BLaER1 (cell line): ENCODE data around the gene MTFR1L.
A peak's percentile ranks its signal among the peaks of the same experiment; 100 is the strongest.

ENCODE experiments used
- H3K27ac ChIP-seq: shearing (Covaris generic); formaldehyde crosslinking; 2 replicates; pipeline ENCODE4 v1.8.1; 2022
- H3K27me3 ChIP-seq: shearing (Covaris generic); formaldehyde crosslinking; 2 replicates; pipeline ENCODE4 v1.8.1; 2022
- H3K36me3 ChIP-seq: shearing (Covaris generic); formaldehyde crosslinking; 2 replicates; pipeline ENCODE4 v1.8.1; 2022
- H3K4me1 ChIP-seq: shearing (Covaris generic); formaldehyde crosslinking; 2 replicates; pipeline ENCODE4 v1.8.1; 2022
- H3K4me2 ChIP-seq: shearing (Covaris generic); formaldehyde crosslinking; 2 replicates; pipeline ENCODE4 v1.8.1; 2022
- H3K4me3 ChIP-seq: shearing (Covaris generic); formaldehyde crosslinking; 2 replicates; pipeline ENCODE4 v1.8.1; 2022
- H3K9ac ChIP-seq: shearing (Covaris generic); formaldehyde crosslinking; 2 replicates; pipeline ENCODE4 v1.8.1; 2022
- H3K9me3 ChIP-seq: shearing (Covaris generic); formaldehyde crosslinking; 2 replicates; pipeline ENCODE4 v1.8.1; 2022
- H4K20me1 ChIP-seq: shearing (Covaris generic); formaldehyde crosslinking; 2 replicates; pipeline ENCODE4 v1.8.1; 2022
- Cebpa-rat ChIP-seq: shearing (Covaris generic); IDR thresholded peaks from 2 replicates; pipeline ENCODE4 v1.8.1; 2022

MTFR1L gene

DNA sequence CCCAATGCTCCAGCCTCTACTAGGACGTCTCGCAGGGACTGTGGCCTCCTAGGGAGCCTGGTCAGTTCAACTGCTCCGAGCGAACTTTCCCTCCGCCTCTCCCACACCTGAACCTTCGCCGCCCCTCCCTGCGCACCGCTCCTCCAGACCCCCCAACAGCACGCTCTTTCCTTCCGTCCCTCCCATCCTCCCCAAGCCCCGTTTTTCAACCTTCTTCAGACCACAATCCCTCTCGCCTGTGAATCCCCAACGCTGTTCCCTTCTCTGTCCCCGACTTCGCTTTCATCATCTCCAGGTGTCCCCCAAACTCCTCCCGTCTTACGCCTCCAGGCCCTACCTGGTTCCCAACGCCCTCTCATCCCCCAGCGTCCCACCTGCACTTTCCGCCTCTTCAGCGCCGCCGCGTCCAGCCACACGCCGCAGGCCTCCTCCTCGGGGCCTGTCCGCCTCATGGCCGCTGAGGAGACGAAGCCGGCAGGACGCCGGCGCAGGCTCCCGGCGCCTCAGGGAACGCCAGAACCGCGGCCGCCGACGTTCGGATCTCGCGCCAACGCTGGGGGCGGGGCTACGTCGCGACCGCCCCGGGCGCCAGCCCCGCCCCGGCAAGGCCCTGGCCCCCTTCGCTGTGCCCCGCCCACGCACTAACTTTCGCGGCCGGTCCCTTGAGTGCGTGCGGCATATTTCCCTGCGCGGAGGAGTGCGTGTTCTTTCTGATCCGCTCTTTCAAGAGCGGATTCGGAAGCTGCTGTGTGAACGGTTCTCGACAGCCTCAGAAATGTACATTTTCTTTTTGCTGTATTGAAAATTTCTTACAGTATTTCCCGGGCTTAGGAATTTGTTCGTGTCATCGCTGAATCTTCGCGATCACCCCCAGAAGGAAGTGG lies 39.4 kb downstream of the MTFR1L start, which contains the start of gene AUNIP:
Gene AUNIP, minus strand, starts transcription at position 552 of the 884 bp plus-strand sequence. Its CDS starts 100 bp downstream, at position 452.
- Histone ChIP-seq H3K9me3 (no peaks in the 10 kb centered on the region), H3K4me1 (peaks cover 48% of the 10 kb centered on the region), H3K4me3 (peak within 1 kb of the TSS; percentile 76), H3K4me2 (peak within 1 kb of the TSS; percentile 91), H3K27me3 (no peaks in the 10 kb centered on the region), H4K20me1 (no peaks in the 10 kb centered on the region), H3K27ac (peak within 1 kb of the TSS; percentile 81), H3K36me3 (peaks cover 14% of the 10 kb centered on the region), H3K9ac (peak within 1 kb of the TSS; percentile 84)
- no peak for TF ChIP-seq Cebpa-rat

DNA sequence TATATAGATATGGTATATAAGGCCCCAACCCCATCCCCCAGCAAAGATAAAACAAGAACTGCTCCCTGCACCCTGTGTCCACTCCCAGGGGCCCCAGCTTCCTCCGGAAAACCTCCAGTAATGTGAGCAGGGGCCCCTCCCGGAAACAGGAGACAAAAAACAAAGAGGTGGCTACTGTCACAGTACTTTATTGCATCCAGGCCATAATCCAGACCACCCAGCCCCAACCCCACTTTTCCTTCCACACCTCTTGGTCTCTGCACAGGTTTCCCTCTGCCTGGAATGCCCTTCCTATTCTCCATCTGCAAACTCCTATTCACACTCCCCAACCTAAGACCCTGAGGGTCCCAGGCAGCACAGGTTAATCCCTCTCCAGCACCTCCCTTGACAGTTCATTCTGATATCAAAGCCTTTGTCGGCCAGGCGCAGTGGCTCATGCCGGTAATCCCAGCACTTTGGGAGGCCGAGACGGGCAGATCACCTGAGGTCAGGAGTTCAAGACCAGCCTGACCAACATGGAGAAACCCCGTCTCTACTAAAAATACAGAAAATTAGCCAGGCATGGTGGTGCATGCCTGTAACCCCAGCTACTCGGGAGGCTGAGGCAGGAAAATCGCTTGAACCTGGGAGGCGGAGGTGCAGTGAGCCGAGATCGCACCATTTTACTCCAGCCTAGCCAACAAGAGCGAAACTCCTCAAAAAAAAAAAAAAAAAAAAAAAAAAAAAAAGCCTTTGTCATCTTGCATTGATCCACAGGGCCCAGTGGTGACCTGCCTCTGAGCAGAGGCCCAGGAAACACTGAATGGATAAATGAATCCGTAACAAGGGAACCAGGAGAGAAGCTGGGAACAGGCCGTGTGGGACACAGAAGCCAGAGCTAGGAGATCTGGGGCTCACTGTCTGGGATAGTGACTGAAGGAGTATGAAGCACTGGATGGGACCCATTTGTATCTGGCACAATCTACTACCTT lies 41.8 kb downstream of the MTFR1L start:
- Histone ChIP-seq H3K4me1 (peaks cover 48% of the 10 kb centered on the region), H3K36me3 (peaks cover 14% of the 10 kb centered on the region), H3K27ac (peak overlapping the region; percentile 81), H3K9ac (peak overlapping the region; percentile 59), H3K4me2 (peak overlapping the region; percentile 91), H4K20me1 (no peaks in the 10 kb centered on the region), H3K9me3 (no peaks in the 10 kb centered on the region), H3K27me3 (no peaks in the 10 kb centered on the region), H3K4me3 (peak overlapping the region; percentile 76)
- no peak for TF ChIP-seq Cebpa-rat

DNA sequence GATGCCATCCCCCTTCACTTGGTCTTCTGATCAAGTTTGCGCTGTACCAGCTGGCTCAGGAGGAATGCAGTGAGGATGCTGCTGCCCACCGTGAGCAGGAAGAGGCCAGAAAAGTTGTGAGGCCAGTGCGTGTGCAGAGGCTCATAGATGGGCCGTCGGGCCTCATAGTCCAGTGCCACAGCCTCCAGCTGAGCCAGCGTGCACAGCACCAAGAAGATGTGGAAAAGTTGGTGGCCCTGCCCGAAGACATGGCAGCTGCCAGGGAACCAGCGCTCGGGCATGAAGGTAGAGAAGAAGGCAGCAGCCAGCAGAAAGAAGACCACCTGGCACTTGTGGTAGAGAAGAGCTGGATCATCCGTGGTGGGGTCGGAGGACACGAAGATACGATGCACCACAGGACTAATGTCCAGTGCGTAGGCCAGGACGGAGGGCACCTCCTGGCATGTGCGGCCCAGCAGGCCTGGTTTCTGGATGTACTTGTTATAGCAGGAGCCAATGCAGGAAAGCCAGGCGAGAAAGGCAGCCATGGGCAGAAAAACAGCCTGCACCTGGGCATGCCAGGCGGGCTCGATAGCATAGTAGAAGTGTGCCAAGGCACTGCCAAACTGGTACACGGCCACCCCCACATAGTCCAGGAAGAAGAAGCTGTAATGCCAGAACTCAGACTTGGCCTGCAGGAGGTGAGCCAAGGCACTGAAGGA lies 43.2 kb downstream of the MTFR1L start:
- Histone ChIP-seq H3K27me3 (no peaks in the 10 kb centered on the region), H3K4me3 (no peak overlapping the region), H3K4me1 (peaks cover 45% of the 10 kb centered on the region), H3K36me3 (peaks cover 14% of the 10 kb centered on the region), H3K4me2 (peak overlapping the region; percentile 91; the same call in 1 of the 2 replicates), H4K20me1 (no peaks in the 10 kb centered on the region), H3K9me3 (no peaks in the 10 kb centered on the region), H3K9ac (no peak overlapping the region), H3K27ac (peak overlapping the region; percentile 81)
- TF ChIP-seq Cebpa-rat, result no peak

DNA sequence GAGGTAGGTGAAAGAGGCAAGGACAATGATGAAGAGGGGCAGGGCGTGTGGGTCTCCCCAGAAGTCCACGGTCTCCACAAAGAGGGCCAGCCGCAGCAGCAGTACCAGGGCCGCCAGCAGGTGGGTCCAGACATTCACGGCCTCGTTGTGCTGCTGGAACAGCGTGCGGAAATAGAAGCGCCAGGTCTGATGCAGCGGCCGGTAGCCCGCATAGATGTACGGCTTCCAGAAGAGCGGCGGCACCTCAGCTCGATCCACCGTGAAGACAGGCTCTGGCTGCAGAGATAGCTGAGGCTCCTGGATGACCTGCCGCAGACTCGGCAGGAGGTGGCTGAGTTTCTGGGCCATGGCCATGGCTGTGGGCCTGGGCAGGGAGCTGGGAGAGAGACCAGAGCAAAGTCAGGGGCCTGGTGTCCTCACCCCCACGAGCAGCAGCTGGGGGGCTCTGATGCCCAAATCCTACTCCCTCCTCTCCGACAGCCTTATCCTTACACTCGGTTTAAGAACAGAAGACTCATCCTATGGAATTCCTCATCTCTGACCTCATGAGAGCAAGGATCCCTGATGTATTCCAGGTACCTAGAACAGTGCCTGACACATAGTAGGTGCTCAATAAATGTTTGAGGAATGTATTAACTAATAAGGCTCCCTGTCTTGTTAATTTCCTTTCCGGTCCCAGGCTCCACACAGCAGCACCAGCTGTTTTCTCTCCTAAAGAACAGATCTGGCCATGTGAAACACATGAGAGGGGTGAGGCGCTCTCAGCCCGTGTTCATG lies 43.9 kb downstream of the MTFR1L start:
- Histone ChIP-seq H3K4me2 (no peak overlapping the region), H3K27me3 (no peaks in the 10 kb centered on the region), H4K20me1 (no peaks in the 10 kb centered on the region), H3K4me3 (no peak overlapping the region), H3K9me3 (no peaks in the 10 kb centered on the region), H3K27ac (peak overlapping the region; percentile 81; the same call in 1 of the 2 replicates), H3K36me3 (peaks cover 14% of the 10 kb centered on the region), H3K4me1 (peaks cover 38% of the 10 kb centered on the region), H3K9ac (no peak overlapping the region)
- TF ChIP-seq Cebpa-rat, result no peak

DNA sequence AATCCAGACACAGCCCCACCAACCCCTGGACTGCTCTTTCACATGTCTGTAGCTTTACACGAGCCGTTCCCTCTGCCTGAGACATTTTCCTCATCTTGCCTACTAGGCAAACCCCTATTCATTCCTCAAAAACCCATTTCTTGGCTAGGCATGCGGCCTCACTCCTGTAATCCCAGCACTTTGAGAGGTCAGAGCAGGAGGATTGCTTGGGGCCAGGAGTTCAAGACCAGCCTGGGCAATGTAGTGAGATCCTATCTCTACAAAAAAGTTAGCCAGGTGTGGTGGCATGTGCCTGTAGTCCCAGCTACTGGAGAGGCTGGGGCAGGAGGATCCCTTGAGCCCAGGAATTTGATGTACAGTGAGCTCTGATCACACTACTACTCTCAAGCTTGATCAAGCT lies 44.7 kb downstream of the MTFR1L start:
- Histone ChIP-seq H3K27me3 (no peaks in the 10 kb centered on the region), H3K27ac (no peak overlapping the region), H3K4me2 (no peak overlapping the region), H3K4me3 (no peak overlapping the region), H3K36me3 (peaks cover 14% of the 10 kb centered on the region), H3K4me1 (peaks cover 33% of the 10 kb centered on the region), H3K9me3 (no peaks in the 10 kb centered on the region), H3K9ac (no peak overlapping the region), H4K20me1 (no peaks in the 10 kb centered on the region)
- TF ChIP-seq Cebpa-rat, result no peak

DNA sequence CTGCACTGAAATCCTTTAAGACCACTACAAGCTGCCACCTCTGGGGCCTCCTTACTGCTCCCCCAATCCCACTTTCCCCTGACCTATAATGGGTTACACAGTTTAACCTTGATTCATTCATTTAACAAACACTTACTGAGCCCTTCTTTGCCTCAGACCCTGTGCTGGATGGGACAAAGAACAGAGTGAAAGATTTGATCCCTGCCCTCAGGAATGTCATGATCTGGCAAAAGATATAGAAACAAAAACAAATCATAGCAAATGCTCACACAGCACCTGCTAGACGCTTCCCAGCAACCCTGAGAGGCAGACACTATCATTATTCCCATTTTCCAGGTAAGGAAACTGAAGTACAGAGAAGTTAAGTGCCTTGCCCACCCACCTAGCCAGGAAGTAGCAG lies 46.5 kb downstream of the MTFR1L start:
- H3K4me1 ChIP-seq, result peaks cover 35% of the 10 kb centered on the region
- H3K36me3 ChIP-seq, result peaks cover 14% of the 10 kb centered on the region
- TF ChIP-seq Cebpa-rat, result no peak
- H3K27me3 ChIP-seq, result no peaks in the 10 kb centered on the region
- no peak overlapping the region for H3K27ac ChIP-seq
- no peak overlapping the region for H3K4me3 ChIP-seq
- H3K9me3 ChIP-seq, result no peaks in the 10 kb centered on the region
- H3K9ac ChIP-seq, result no peak overlapping the region
- H4K20me1 ChIP-seq, result no peaks in the 10 kb centered on the region
- H3K4me2 ChIP-seq, result no peak overlapping the region

DNA sequence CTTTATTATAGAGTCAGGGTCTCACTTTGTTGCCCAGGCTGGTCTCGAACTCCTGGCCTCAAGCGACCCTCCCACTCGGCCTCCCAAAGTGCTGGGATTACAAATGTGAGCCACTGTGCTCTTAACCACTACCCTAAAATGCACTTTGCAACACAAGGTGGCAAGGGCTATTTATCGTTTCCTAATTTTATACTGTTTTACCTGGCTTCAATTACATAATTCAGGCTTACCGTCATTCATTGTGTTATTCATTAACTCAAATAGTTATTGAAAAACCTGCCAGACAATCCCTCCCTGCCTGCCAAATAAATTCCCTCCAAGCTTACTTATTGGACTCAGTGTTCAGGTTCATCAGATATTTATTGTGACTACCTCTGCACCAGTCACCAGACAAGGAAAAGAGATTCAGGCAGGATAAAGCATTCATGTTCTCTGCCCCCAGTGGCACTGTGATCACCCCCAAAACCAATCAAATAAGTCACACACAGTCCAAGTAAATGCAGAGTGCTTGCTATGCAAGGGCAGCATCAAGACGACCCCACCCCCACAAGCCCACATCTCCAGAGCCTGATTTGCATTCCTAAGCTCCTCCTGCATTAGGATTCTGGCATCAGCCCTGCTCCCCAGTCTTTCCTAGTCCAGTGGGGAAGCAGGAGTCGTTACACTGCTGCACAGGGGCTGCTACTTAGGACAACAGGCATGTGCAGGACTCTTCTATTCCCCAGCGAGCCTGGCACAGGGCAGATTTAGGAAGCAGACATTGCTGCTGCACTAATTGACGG lies 47.6 kb downstream of the MTFR1L start:
- Histone ChIP-seq H3K27me3 (no peaks in the 10 kb centered on the region), H4K20me1 (no peaks in the 10 kb centered on the region), H3K4me3 (no peak overlapping the region), H3K4me1 (peaks cover 35% of the 10 kb centered on the region), H3K27ac (no peak overlapping the region), H3K9me3 (no peaks in the 10 kb centered on the region), H3K4me2 (no peak overlapping the region), H3K36me3 (peaks cover 12% of the 10 kb centered on the region), H3K9ac (no peak overlapping the region)
- TF ChIP-seq Cebpa-rat, result no peak

DNA sequence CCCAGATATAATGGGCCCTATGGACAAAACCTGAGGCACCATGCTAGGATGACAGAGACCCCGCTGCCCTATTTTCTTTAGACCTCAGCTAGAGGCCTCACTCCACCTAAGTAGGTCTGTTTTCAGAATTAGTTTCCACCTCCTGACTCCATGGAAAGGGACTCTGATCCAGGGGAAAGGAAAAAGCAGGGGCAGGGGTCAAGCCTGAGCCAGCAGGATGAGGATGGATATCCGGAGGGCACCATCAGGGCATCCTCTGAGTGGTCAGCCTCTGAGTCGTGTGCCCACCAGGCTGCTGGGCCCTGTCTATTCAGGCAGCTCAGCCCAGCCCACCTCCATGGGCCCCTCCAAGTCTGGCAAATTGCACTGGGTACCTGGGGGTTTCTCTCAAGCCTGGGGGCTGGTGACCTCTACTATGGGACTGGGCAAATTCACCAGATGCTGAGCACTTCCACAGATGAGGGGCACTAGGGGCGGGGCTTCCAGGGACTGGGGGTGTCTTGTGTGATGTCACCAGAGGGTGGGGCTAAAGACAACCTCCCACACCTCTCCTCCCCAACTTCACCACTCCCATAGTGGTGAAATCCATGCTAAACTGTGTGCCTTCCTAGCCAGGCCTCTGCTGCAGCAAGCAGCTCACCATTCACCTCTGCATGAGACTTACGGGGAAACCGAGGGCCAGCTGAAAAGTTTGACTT lies 50.3 kb downstream of the MTFR1L start:
- Histone ChIP-seq H3K4me2 (peak overlapping the region; percentile 79), H3K27me3 (peaks cover 6% of the 10 kb centered on the region; the same call in 1 of the 2 replicates)

More for the DNA sequence above, 50.3 kb downstream of the MTFR1L start:
- H3K36me3 ChIP-seq, result no peaks in the 10 kb centered on the region
- no peaks in the 10 kb centered on the region for H3K9me3 ChIP-seq
- H3K27ac ChIP-seq, result no peak overlapping the region
- H3K4me3 ChIP-seq, result no peak overlapping the region
- peaks cover 55% of the 10 kb centered on the region for H3K4me1 ChIP-seq
- no peaks in the 10 kb centered on the region for H4K20me1 ChIP-seq
- H3K9ac ChIP-seq, result no peak overlapping the region
- TF ChIP-seq Cebpa-rat, result no peak
